Fibroblast of peridontal ligament (primary cell): Measurements from ENCODE around the gene KRT81.
A peak's percentile ranks its signal among the peaks of the same experiment; 100 is the strongest.

Experiments used
- DNase-seq: peaks from one replicate; pipeline ENCODE4 v3.0.0-alpha.2; 2010; ENCODE audit errors: extremely low read depth

The KRT81 gene

GRCh38 chr12:52291267-52291935, at the start of gene KRT81:
Gene KRT81 (minus strand): TSS chr12:52291534. CDS start chr12:52291465, 69 bp downstream.
- DNase-seq, result no peak

GRCh38 chr12:52338241-52338960, 47.1 kb upstream of the KRT81 start:
- DNase-seq, result no peak

GRCh38 chr12:52337054-52337453, 45.7 kb upstream of the KRT81 start:
- peak; percentile 8 for DNase-seq

GRCh38 chr12:52336641-52337040, 45.3 kb upstream of the KRT81 start:
- DNase-seq, result no peak

DNA sequence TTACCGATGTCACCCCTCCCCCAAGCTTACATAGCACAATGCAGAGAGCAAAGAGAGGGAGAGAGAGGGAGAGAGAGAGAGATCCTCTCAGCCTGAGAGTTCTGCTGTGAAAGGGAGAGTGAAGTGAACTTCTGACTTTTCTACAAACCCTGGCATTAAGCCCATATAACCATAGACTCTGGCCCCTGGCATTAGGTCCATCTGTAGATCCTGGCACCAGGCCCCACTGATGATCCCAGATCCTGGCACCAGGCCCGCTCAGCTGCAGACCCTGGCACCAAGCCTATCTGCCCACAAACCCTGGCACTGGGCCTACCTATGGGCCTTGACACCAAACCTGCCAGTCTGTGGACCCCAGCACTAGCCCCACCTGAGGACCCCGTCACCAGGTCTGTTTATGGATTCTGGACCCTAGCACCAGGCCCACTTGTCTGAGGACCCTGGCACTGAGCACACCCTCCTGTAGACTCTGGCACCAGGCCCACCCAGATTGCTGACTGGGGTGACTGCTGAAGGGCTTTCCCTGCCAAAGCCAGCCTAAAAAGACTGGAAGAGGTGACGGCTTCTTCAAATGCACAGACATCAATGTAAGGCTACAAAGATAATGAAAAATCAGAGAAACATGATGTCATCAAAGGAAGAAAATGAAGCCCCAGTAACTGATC, 44.4 kb upstream of the KRT81 start:
- no peak for DNase-seq

DNA sequence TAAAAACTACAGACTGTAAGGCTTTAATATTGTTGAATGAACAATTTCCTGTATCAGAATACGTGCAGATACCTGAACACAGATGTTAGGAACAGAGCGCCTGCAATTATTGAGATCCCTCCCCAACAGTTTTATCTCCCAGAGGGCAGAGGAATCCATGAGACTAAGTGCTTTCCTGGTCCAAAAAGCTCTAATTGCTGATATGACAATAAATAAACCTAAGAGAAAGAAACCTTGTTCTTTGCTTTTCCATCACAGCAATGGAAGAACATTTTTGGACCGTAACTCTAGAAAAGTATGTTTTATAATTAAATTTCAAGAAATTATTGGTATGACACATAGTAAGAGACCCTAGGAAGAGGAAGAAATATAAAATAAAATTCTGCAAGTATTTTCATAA, 42.9 kb upstream of the KRT81 start:
- no peak for DNase-seq

GRCh38 chr12:52333321-52333720, 42.0 kb upstream of the KRT81 start:
- DNase-seq, result no peak

- DNase-seq, result no peak
Measured at GRCh38 chr12:52332381-52332780, 41.0 kb upstream of the KRT81 start.

DNA sequence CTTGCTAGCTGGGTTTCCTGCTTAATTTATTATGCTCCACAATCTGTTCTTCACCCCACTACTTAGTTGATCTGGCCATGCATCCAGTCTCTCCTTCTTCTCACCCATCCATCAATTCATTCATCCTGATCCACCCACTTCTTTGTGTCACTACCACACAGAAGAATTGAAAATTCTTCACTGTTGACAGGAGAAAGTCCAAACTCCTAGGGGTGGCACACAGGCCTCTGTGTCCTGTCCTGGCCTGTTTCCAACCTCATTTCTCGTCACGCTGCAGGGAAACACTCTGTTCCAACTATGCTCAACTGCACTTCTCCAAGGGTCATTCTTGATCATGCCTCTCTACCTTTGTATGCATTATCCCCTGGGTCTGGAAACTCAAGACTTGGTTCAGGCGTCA, 40.5 kb upstream of the KRT81 start:
- no peak for DNase-seq

- no peak for DNase-seq
Measured at GRCh38 chr12:52331039-52331438, 39.7 kb upstream of the KRT81 start.

- DNase-seq, result no peak
Measured at GRCh38 chr12:52327830-52328500, 36.6 kb upstream of the KRT81 start.

DNA sequence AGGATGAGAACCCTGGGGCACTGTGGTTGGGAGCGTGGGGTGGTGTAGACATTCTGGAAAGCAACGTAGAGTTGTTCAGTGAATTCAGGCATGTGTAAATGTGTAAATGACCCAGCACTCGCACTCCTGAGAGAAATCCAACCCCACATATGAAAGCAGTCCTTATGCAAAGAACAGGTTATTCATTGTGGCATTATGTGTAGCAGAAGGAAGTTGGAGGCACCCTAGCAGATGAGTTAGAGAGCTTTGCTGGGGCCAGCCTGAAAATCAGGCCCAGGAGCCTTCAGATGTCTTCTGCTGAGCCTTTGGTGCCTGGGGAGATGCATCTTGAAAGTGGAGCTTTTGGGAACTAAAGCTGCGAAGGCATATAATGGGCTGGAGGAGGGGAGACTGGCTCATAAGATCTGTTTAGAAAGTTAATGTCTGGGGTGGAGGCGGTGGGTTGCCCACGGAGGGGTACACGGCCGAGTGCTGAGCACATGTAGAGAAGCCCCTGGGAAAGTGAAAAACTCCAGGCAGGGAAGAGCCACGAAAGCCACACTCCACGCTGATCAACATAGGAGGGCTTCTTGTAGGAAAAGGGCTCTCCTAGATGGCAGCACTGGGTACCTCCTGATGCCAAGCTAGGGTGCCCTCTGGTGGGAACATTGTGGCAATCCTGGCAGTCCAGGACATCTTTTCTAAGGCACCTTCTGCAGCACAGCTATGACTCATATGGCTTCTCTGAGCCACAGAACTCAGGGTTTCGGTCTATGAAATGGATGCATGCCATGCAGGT, 35.9 kb upstream of the KRT81 start:
- peak; percentile 91 for DNase-seq

- DNase-seq, result no peak
Measured at GRCh38 chr12:52324153-52324444, 32.8 kb upstream of the KRT81 start.

GRCh38 chr12:52323416-52324152, 32.2 kb upstream of the KRT81 start:
- no peak for DNase-seq

GRCh38 chr12:52323001-52323400, 31.7 kb upstream of the KRT81 start:
- no peak for DNase-seq

DNA sequence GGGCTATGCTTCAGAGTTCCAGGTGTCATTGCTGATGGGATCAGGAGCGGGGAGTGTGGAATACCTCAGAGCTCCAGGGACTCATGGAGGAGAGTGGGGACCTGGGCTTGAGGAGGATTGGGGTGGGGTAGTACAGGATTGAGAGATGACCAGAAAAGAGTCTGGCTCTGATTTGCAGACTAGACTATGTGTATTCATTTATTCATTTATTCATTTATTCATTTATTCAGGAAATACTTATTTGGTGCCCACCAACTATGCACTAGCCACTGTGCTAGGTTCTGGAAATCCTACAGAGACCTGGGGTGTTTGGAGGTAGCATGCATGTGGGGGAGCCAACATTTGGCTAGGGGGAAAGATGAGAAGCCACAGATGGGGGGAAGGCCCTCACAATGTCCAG, 30.7 kb upstream of the KRT81 start:
- no peak for DNase-seq

- DNase-seq, result no peak
Measured at GRCh38 chr12:52321418-52321817, 30.1 kb upstream of the KRT81 start.

GRCh38 chr12:52320784-52321400, 29.6 kb upstream of the KRT81 start, which contains the start of gene KRT83:
Gene KRT83 (minus strand): TSS chr12:52321398. CDS start chr12:52321335, 63 bp downstream.
- no peak for DNase-seq

GRCh38 chr12:52319097-52319496, 27.8 kb upstream of the KRT81 start:
- no peak for DNase-seq

DNA sequence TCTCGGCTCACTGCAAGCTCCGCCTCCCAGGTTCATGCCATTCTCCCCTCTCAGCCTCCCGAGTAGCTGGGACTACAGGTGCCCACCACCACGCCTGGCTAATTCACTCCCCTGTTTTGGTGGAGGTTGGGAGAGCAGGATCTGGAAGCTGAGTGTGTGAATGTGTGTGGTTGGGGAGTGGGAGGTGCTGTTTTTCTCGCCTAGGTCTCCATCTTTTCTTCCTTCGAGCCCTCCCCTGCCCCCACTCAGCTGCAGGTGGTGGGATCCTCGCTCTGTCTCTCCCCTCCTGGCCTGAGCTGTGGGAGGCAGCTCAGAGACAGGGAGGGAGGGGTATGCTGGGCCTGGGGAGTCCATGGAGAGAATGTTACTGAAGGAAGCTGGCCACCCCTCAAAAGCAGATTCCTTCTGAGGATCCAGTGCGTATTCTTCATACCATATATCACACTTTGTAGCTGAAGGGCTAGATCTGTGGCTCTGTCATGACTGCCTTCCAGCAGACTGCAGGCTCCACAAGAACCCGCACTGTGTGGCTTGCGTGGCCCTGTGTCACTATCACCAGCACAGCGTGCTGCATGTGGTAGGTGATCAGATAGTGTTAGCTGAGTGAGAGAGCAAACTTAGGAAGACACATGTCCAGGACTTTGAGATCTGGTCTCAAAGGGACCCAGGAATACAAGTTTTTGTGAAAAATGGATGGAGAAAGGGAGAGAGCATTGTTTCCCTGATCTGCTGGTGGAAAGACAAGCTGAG, 27.1 kb upstream of the KRT81 start:
- DNase-seq, result no peak
